GM12878 (cell line): ENCODE data around the gene XRCC4. TPM values are rescaled to one million over a fixed set of nuclear protein-coding genes. Genes with fewer than 3 reads are reported as not detected.

Source experiments
- ATAC-seq: fragments of 200-7000 bp; cut with Tn5 transposase; 3 replicates; pipeline ENCODE4 v1.9.1; 2020; ENCODE audit warnings: mild to moderate bottlenecking, moderate library complexity
- Bru-seq: library from RNA; stranded (reverse); fragments of 400-500 nt; gene quantifications from one replicate; lab custom pipeline; 2021; lab: Mats Ljungman, UMichigan
- BruChase-seq, 2 experiments: library from RNA; stranded (reverse); fragments of 400-500 nt; gene quantifications; one replicate each; lab custom pipeline; 2021; lab: Mats Ljungman, UMichigan
- BruUV-seq: library from RNA; stranded (reverse); fragments of 400-500 nt; replicated peaks from 2 replicates; lab custom pipeline; 2021; lab: Mats Ljungman, UMichigan
- CTCF ChIA-PET: fragments of 300-600 bp; sonication (Branson Sonifier 250); formaldehyde crosslinking; extraction: SDS; loops from one replicate; lab custom pipeline; 2021; ENCODE audit warnings: inconsistent platforms; lab: Yijun Ruan, JAX
- POLR2A ChIA-PET: fragments of 350-600 bp; formaldehyde crosslinking; extraction: SDS; loops from one replicate; lab custom pipeline; 2021; ENCODE audit warnings: inconsistent platforms; lab: Charles Lee
- RAD21 ChIA-PET: fragments of 300-600 bp; sonication (Branson Sonifier 250); formaldehyde crosslinking; loops from one replicate; lab custom pipeline; 2023; ENCODE audit warnings: antibody characterized with exemption; ENCODE audit not compliant: unreplicated experiment; lab: Charles Lee
- SMC1A ChIA-PET: fragments of 300-600 bp; sonication (Branson Sonifier 250); formaldehyde crosslinking; loops from one replicate; lab custom pipeline; 2023; ENCODE audit not compliant: unreplicated experiment, uncharacterized antibody; lab: Charles Lee
- DNase-seq: peaks from one replicate; pipeline ENCODE4 v3.0.0-alpha.2; 2011; ENCODE audit warnings: low read depth, low spot score
- FAIRE-seq: peaks from 3 replicates; lab custom pipeline; 2011; peaks lifted over from hg19 to GRCh38; lab: Jason Lieb, UNC
- H2AFZ ChIP-seq: 2 replicates; pipeline ENCODE4 v1.6.0; 2011; ENCODE audit warnings: low read depth, low read length, control low read depth; ENCODE audit not compliant: control insufficient read depth
- H3K27ac ChIP-seq: 2 replicates; pipeline ENCODE4 v1.5.1; 2011; ENCODE audit warnings: control low read depth; ENCODE audit not compliant: control insufficient read depth, insufficient read depth
- H3K27me3 ChIP-seq, 2 experiments: replicated peaks in 1 of 2; 2 replicates each; pipeline versions ENCODE4 v1.6.0 to v1.6.1; 2011; ENCODE audit warnings: low read length in 1 of 2; ENCODE audit not compliant: control insufficient read depth in 2 of 2, insufficient read depth in 2 of 2
- H3K36me3 ChIP-seq, 2 experiments: 2 replicates each; pipeline ENCODE4 v1.5.1; 2011; ENCODE audit warnings: low read length in 1 of 2; ENCODE audit not compliant: control insufficient read depth in 2 of 2, insufficient read depth in 2 of 2
- H3K4me1 ChIP-seq: 2 replicates; pipeline ENCODE4 v1.6.1; 2011; ENCODE audit warnings: mild to moderate bottlenecking, low read length, moderate library complexity, mixed read lengths; ENCODE audit not compliant: control insufficient read depth, insufficient read depth
- H3K4me2 ChIP-seq: 2 replicates; pipeline ENCODE4 v1.6.0; 2011; ENCODE audit warnings: control low read depth; ENCODE audit not compliant: control insufficient read depth, insufficient read depth
- H3K4me3 ChIP-seq: fragments of 200-600 bp; sonication (generic); 2 replicates; pipeline ENCODE4 v1.5.1; 2016
- H3K79me2 ChIP-seq: 2 replicates; pipeline ENCODE4 v1.6.0; 2011; ENCODE audit warnings: low read length; ENCODE audit not compliant: control insufficient read depth, insufficient read depth
- H3K9ac ChIP-seq: 2 replicates; pipeline ENCODE4 v1.8.0; 2011; ENCODE audit warnings: low read length, control low read depth, mixed read lengths; ENCODE audit not compliant: control insufficient read depth, insufficient read depth
- H3K9me3 ChIP-seq: replicated peaks from 3 replicates; pipeline ENCODE4 v1.5.1; 2011; ENCODE audit warnings: mild to moderate bottlenecking, low read length; ENCODE audit not compliant: control insufficient read depth, insufficient read depth
- H4K20me1 ChIP-seq: 2 replicates; pipeline ENCODE4 v1.6.0; 2011; ENCODE audit not compliant: control insufficient read depth, insufficient read depth
- BRCA1 ChIP-seq: IDR thresholded peaks from 2 replicates; pipeline ENCODE4 v1.6.1; 2011; ENCODE audit warnings: low read depth, low read length, improper control_type of control experiment
- NR2C1 ChIP-seq: fragments of 450-650 bp; IDR thresholded peaks from 2 replicates; pipeline ENCODE4 v1.6.1; 2017; ENCODE audit warnings: antibody characterized with exemption, mild to moderate bottlenecking, moderate library complexity
- RB1 ChIP-seq: fragments of 450-650 bp; formaldehyde crosslinking; IDR thresholded peaks from 2 replicates; pipeline ENCODE4 v1.6.1; 2017; ENCODE audit warnings: mild to moderate bottlenecking, borderline replicate concordance
- SIN3A ChIP-seq: IDR thresholded peaks from 2 replicates; pipeline ENCODE4 v1.6.1; 2012; ENCODE audit warnings: low read depth, low read length, improper control_type of control experiment
- WRNIP1 ChIP-seq: IDR thresholded peaks from 2 replicates; pipeline ENCODE4 v1.6.1; 2011; ENCODE audit warnings: low read depth, low read length, improper control_type of control experiment, borderline replicate concordance
- ZNF384 ChIP-seq: IDR thresholded peaks from 2 replicates; pipeline ENCODE4 v1.6.1; 2012; ENCODE audit warnings: low read depth, mild to moderate bottlenecking, low read length, improper control_type of control experiment, borderline replicate concordance
- WGBS: methylation state at CpG from one replicate; pipeline ENCODE4 v1.1.6; 2016; ENCODE audit warnings: low lambda C conversion rate; ENCODE audit not compliant: insufficient replicate concordance, insufficient coverage; ENCODE audit errors: missing lambda C conversion rate; 5-methylcytosine and 5-hydroxymethylcytosine counted together
- in situ Hi-C: fragments of 300-500 bp; cut with MboI; formaldehyde crosslinking; loops from 9 replicates; pipeline ENCODE4 v1.14.3; 2018; ENCODE audit warnings: mixed read lengths
- intact Hi-C: fragments of 100-400 bp; cut with micrococcal nuclease; formaldehyde crosslinking; loops from one replicate; pipeline ENCODE4 v1.14.2; 2022; ENCODE audit not compliant: unreplicated experiment
- long read RNA-seq, 2 experiments: library from polyadenylated mRNA; unstranded; transcript quantifications; one replicate each; pipeline ENCODE4 v2.0.0, GENCODE V29; 2019 to 2020
- polyA minus RNA-seq, 3 experiments: library from RNA; depleted of rRNA, polyadenylated mRNA; stranded (reverse); fragments of >200 nt; gene quantifications; 2 replicates each; pipeline ENCODE4 v1.2.3, GENCODE V29; 2011
- polyA plus RNA-seq, 11 experiments: library from polyadenylated mRNA; depleted of rRNA in 4 of 11; unstranded in 6 of 11; stranded (reverse) in 5 of 11; fragments of >200 nt; fragmentation: Nextera tagmentation in 4 of 11; fragmentation: Illumina TruSeq in 1 of 11; extraction: Ambion mirVana in 4 of 11; extraction: Trizol in 1 of 11; gene quantifications; 1 replicate in 1 of 11; 2 replicates in 10 of 11; pipeline versions ENCODE4 v1.2.1 to v1.2.3, GENCODE V29; 2011 to 2016; ENCODE audit warnings: inconsistent platforms in 2 of 11, missing spikeins in 2 of 11, low read depth in 1 of 11
- total RNA-seq, 4 experiments: library from RNA; depleted of rRNA in 3 of 4; stranded (reverse); fragments of >200 nt in 3 of 4; fragmentation: Illumina TruSeq in 1 of 4; extraction: Trizol in 1 of 4; gene quantifications; 2 replicates each; pipeline versions ENCODE4 v1.2.1 to v1.2.3, GENCODE V29; 2013 to 2021
- TF ChIP-seq, protein P1 (sequence below): fragments of 450-650 bp; IDR thresholded peaks from 2 replicates; pipeline ENCODE4 v1.6.1; 2017; ENCODE audit warnings: antibody characterized with exemption, mild to moderate bottlenecking, moderate library complexity
- TF ChIP-seq, protein P2 (sequence below): fragments of 450-650 bp; IDR thresholded peaks from 2 replicates; pipeline ENCODE4 v1.6.1; 2017; ENCODE audit warnings: low read depth, mild to moderate bottlenecking, moderate library complexity
- TF ChIP-seq, protein P3 (sequence below), 3 experiments: IDR thresholded peaks in 2 of 3; conservative IDR thresholded peaks in 1 of 3; 2 replicates each; pipeline ENCODE4 v1.5.1; 2011; ENCODE audit warnings: low read depth in 3 of 3, low read length in 3 of 3, mild to moderate bottlenecking in 3 of 3, control low read depth in 2 of 3, moderate library complexity in 2 of 3, inconsistent platforms in 1 of 3, mixed read lengths in 1 of 3; ENCODE audit not compliant: control insufficient read depth in 2 of 3, insufficient read depth in 1 of 3; ENCODE audit errors: extremely low read depth in 1 of 3

Gene XRCC4
- total RNA-seq (2013; cell fraction: nucleolus; rRNA removed), result 45.0 and 45.6 TPM in 2 replicates
- total RNA-seq (2014; rRNA removed) (12.1 and 18.1 TPM in 2 replicates), total RNA-seq (2014; rRNA removed; fragmentation: Illumina TruSeq; extraction: Trizol) (26.2 and 27.5 TPM in 2 replicates), total RNA-seq (2021) (14.8 and 15.1 TPM in 2 replicates), polyA plus RNA-seq (2011; rRNA removed) (17.9 and 31.5 TPM in 2 replicates), polyA plus RNA-seq (2014; fragmentation: Illumina TruSeq; extraction: Trizol) (25.4 and 33.7 TPM in 2 replicates), polyA plus RNA-seq (2014; fragmentation: Nextera tagmentation; extraction: Ambion mirVana) (10 to 100 TPM; 49.2 to 53.6 TPM), polyA plus RNA-seq (2014; rRNA removed) (10.9 and 14.3 TPM in 2 replicates), polyA plus RNA-seq (2016; fragmentation: Nextera tagmentation; extraction: Ambion mirVana) (10 to 100 TPM; 28.6 to 29.1 TPM), polyA minus RNA-seq (2011; rRNA and poly(A)+ RNA removed) (5.3 and 7.0 TPM in 2 replicates), Bru-seq, nascent RNA (percentile 64 among the genes with signal in this experiment), BruChase-seq, experiment 1, labeled RNA remaining after a 6-hour chase (percentile 51 among the genes with signal in this experiment), BruChase-seq, experiment 2, labeled RNA remaining after a 2-hour chase (percentile 57 among the genes with signal in this experiment)
- 10.9 TPM for polyA plus RNA-seq (2011; ENCODE audit: low read depth)
- polyA plus RNA-seq (2011; cell fraction: cytosol; rRNA removed), result 4.2 and 4.8 TPM in 2 replicates
- 4.7 and 6.1 TPM in 2 replicates for polyA plus RNA-seq (2011; cell fraction: nucleus; rRNA removed)
- 13.5 and 15.4 TPM in 2 replicates for polyA plus RNA-seq (2012)
- 2.7 and 2.8 TPM in 2 replicates for polyA minus RNA-seq (2011; cell fraction: cytosol; rRNA and poly(A)+ RNA removed)
- 12.7 and 22.9 TPM in 2 replicates for polyA minus RNA-seq (2011; cell fraction: nucleus; rRNA and poly(A)+ RNA removed)
- long read RNA-seq, experiment 1, transcript XRCC4-202 (8 exons, 1,579 nt), result major isoform, 17 of 25 reads
- long read RNA-seq, experiment 1, partial matches to known transcripts, result 4 of 25 reads
- long read RNA-seq, experiment 1, other reads (novel, unspliced or antisense), result 4 of 25 reads
- long read RNA-seq, experiment 2, transcript XRCC4-205 (8 exons, 1,636 nt), result minor isoform, 5 of 135 reads
- long read RNA-seq, experiment 2, transcript XRCC4-202 (8 exons, 1,579 nt), result major isoform, 85 of 135 reads
- long read RNA-seq, experiment 2, partial matches to known transcripts, result 30 of 135 reads
- long read RNA-seq, experiment 2, other reads (novel, unspliced or antisense), result 12 of 135 reads

DNA sequence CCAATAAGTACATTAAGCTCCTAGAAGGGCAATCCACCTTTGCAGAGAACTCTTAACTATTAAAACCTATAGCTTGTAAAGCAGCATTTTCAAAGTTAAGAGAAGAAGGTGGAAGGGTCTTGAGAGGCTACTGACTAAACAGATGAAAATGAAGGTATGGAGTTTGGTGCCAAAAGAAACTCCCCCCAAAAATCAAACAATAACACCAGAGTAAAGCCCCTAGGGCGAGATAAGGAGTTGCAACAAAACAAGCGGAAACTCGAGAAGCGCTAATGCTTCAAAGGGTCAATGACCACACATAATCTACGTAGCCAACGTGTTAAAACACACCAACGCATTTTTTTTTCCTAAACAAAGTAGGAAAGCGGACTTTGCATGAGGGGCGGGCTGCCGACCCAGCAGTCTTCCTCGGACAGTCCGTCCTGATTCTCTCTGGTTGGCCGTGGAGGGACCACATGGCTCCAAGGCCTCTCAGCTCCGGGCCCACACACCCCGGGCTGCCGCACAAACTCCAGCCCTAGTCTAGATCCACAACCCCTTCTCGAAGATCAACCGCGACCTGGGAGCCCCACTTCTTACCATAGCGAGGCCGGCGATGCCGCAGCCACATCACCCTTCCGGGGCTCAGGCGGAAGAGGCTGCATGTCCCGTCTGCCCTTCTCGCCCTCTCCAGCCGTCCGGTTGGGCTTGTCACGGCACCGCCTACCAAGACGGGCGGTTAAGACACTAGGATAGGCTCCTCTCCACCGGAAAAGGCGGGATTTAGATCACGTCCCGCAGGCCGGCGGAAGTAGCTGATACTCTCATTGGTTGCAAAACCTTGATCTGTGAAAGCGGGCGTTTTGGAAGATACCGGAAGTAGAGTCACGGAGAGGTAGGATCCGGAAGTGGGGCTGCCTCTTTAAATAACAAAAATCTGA lies at the start of gene XRCC4, which contains the start of gene TMEM167A:
TSS of gene XRCC4 (plus strand) at position 806 of the 920 bp plus-strand sequence. CDS start 27,373 bp downstream, outside the sequence.
TSS of gene TMEM167A (minus strand) at position 653 of the 920 bp plus-strand sequence. CDS start at position 582, 71 bp downstream.
- POLR2A ChIA-PET, result interaction anchor here (0.6 to 2.3 kb wide), 8 partner anchors 8 to 41 kb away, joined by 3 to 7 read pairs (median 4); no protein-coding TSS in a partner anchor
- Histone ChIP-seq H3K79me2 (peaks cover 67% of the 10 kb centered on the region), H3K27ac (peak within 1 kb of the TSS; percentile 94), H4K20me1 (no peaks in the 10 kb centered on the region), H2AFZ (peak within 1 kb of the TSS; percentile 86), H3K4me2 (peak within 1 kb of the TSS; percentile 66), H3K36me3 (no peaks in the 10 kb centered on the region; a peak in 1 of 4 replicates), H3K4me3 (peak within 1 kb of the TSS; percentile 87), H3K4me1 (no peaks in the 10 kb centered on the region), H3K27me3 (no peaks in the 10 kb centered on the region), H3K9me3 (peaks cover 2% of the 10 kb centered on the region; the same call in 2 of the 3 replicates), H3K9ac (peak within 1 kb of the TSS; percentile 97)
- intact Hi-C loops, result loop anchor here (2.0 to 10.0 kb wide), 5 partner anchors 190 to 802 kb away; partner anchors contain the start of gene RPS23
- in situ Hi-C loops, result no loop called here
- RAD21 ChIA-PET, result interaction anchor here (0.8 to 2.0 kb wide), 8 partner anchors 15 to 258 kb away, joined by 3 to 6 read pairs (median 3); no protein-coding TSS in a partner anchor
- BruUV-seq, result TSS peak; percentile 76
- DNase-seq (peak; percentile 96), FAIRE-seq (peak; percentile 94), ATAC-seq (peak; percentile 98)
- under 1% methylated on average over 44 of the region's 44 CpGs for WGBS
- SMC1A ChIA-PET, result interaction anchor here (0.7 to 1.9 kb wide), 11 partner anchors 8 to 321 kb away, joined by 3 to 8 read pairs (median 4); no protein-coding TSS in a partner anchor
- CTCF ChIA-PET, result interaction anchor here (0.8 to 1.6 kb wide), 6 partner anchors 11 to 353 kb away, joined by 3 to 4 read pairs (median 3); no protein-coding TSS in a partner anchor
- TF ChIP-seq SIN3A (peak; percentile 77), NR2C1 (0 out of 2 replicates have a peak, but pooled peaks have one; percentile 19), ZNF384 (peak; percentile 78), BRCA1 (no peak), RB1 (no peak), WRNIP1 (no peak)
- TF ChIP-seq, protein P1, sequence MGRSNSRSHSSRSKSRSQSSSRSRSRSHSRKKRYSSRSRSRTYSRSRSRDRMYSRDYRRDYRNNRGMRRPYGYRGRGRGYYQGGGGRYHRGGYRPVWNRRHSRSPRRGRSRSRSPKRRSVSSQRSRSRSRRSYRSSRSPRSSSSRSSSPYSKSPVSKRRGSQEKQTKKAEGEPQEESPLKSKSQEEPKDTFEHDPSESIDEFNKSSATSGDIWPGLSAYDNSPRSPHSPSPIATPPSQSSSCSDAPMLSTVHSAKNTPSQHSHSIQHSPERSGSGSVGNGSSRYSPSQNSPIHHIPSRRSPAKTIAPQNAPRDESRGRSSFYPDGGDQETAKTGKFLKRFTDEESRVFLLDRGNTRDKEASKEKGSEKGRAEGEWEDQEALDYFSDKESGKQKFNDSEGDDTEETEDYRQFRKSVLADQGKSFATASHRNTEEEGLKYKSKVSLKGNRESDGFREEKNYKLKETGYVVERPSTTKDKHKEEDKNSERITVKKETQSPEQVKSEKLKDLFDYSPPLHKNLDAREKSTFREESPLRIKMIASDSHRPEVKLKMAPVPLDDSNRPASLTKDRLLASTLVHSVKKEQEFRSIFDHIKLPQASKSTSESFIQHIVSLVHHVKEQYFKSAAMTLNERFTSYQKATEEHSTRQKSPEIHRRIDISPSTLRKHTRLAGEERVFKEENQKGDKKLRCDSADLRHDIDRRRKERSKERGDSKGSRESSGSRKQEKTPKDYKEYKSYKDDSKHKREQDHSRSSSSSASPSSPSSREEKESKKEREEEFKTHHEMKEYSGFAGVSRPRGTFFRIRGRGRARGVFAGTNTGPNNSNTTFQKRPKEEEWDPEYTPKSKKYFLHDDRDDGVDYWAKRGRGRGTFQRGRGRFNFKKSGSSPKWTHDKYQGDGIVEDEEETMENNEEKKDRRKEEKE, result no peak
- TF ChIP-seq, protein P2, sequence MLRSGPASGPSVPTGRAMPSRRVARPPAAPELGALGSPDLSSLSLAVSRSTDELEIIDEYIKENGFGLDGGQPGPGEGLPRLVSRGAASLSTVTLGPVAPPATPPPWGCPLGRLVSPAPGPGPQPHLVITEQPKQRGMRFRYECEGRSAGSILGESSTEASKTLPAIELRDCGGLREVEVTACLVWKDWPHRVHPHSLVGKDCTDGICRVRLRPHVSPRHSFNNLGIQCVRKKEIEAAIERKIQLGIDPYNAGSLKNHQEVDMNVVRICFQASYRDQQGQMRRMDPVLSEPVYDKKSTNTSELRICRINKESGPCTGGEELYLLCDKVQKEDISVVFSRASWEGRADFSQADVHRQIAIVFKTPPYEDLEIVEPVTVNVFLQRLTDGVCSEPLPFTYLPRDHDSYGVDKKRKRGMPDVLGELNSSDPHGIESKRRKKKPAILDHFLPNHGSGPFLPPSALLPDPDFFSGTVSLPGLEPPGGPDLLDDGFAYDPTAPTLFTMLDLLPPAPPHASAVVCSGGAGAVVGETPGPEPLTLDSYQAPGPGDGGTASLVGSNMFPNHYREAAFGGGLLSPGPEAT, result no peak; the same call in 1 of the 2 replicates
- TF ChIP-seq, protein P3, sequence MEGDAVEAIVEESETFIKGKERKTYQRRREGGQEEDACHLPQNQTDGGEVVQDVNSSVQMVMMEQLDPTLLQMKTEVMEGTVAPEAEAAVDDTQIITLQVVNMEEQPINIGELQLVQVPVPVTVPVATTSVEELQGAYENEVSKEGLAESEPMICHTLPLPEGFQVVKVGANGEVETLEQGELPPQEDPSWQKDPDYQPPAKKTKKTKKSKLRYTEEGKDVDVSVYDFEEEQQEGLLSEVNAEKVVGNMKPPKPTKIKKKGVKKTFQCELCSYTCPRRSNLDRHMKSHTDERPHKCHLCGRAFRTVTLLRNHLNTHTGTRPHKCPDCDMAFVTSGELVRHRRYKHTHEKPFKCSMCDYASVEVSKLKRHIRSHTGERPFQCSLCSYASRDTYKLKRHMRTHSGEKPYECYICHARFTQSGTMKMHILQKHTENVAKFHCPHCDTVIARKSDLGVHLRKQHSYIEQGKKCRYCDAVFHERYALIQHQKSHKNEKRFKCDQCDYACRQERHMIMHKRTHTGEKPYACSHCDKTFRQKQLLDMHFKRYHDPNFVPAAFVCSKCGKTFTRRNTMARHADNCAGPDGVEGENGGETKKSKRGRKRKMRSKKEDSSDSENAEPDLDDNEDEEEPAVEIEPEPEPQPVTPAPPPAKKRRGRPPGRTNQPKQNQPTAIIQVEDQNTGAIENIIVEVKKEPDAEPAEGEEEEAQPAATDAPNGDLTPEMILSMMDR (IDR thresholded peaks at IDR 0.05 in 2 of 3, conservative IDR thresholded peaks at IDR 0.05 in 1 of 3; ENCODE audit: control insufficient read depth in 2 of 3, extremely low read depth in 1 of 3, insufficient read depth in 1 of 3, low read depth in 3 of 3, low read length in 3 of 3), result no peak
